Loucy (cell line): ENCODE results near the gene SYT1.

Experiments used
- EZH2phosphoT487 ChIP-seq: fragments of 200-600 bp; IDR thresholded peaks from 2 replicates; pipeline ENCODE4 v1.6.1; 2018; ENCODE audit warnings: antibody characterized with exemption, mild to moderate bottlenecking, moderate library complexity, borderline replicate concordance
- TF ChIP-seq, protein P1 (sequence below): fragments of 200-600 bp; sonication (generic); conservative IDR thresholded peaks from 2 replicates; pipeline ENCODE4 v1.5.1; 2014; ENCODE audit warnings: mild to moderate bottlenecking, antibody characterized with exemption, low read length

DNA sequence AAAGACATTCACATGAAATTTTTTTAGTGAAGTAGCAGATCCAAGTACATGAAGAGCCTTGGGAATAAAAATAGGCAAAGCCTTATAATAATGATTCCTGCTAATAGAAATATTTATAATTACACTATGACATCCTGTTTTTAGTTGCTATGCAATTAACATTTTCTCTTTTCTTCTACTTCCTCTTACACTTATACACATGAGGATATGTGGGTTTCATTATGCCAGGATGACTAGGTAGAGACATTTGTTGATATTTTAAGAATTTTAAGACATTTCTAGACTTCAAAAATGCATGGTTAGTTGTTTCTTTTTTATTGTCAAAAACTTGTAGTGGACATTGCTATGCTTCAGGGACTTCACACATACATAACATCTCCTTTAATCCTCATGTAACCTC is 326.8 kb downstream of the SYT1 start:
- TF ChIP-seq, protein P1, sequence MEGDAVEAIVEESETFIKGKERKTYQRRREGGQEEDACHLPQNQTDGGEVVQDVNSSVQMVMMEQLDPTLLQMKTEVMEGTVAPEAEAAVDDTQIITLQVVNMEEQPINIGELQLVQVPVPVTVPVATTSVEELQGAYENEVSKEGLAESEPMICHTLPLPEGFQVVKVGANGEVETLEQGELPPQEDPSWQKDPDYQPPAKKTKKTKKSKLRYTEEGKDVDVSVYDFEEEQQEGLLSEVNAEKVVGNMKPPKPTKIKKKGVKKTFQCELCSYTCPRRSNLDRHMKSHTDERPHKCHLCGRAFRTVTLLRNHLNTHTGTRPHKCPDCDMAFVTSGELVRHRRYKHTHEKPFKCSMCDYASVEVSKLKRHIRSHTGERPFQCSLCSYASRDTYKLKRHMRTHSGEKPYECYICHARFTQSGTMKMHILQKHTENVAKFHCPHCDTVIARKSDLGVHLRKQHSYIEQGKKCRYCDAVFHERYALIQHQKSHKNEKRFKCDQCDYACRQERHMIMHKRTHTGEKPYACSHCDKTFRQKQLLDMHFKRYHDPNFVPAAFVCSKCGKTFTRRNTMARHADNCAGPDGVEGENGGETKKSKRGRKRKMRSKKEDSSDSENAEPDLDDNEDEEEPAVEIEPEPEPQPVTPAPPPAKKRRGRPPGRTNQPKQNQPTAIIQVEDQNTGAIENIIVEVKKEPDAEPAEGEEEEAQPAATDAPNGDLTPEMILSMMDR = no peak
- no peak for TF ChIP-seq EZH2phosphoT487
